Epithelial cell of esophagus (primary cell): ENCODE data around the gene BLNK.
A peak's percentile ranks its signal among the peaks of the same experiment; 100 is the strongest.

Experiments used
- DNase-seq: peaks from one replicate; pipeline ENCODE4 v3.0.0; 2010; ENCODE audit warnings: low read depth
- H3K4me3 ChIP-seq: 2 replicates; pipeline ENCODE4 v1.5.1; 2011; ENCODE audit warnings: mild to moderate bottlenecking, low read length, control low read depth
- TF ChIP-seq, protein P1 (sequence below): IDR thresholded peaks from 2 replicates; pipeline ENCODE4 v1.5.1; 2011; ENCODE audit warnings: low read depth, mild to moderate bottlenecking, low read length, control low read depth, inconsistent platforms; ENCODE audit not compliant: insufficient read depth; ENCODE audit errors: missing control alignments

BLNK gene

DNA sequence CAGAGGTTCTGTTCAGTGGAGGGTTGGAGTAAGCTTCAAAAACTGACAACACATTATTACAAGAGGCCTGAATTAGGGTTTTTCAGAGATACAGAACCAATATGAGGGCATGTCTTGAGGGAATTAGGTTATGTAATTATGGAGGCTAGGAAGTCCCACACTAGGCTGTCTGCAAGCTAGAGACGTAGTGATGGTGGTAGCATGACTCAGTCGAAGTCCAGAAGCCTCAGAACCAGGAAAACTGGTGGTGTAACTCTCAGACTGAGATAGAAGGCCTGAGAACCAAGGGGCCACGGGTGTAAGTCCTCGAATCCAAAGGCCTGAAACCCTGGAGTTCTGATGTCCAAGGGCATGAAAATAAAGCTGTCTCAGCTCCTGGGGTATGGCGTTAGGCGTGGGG lies 105.6 kb downstream of the BLNK start:
- TF ChIP-seq, protein P1, sequence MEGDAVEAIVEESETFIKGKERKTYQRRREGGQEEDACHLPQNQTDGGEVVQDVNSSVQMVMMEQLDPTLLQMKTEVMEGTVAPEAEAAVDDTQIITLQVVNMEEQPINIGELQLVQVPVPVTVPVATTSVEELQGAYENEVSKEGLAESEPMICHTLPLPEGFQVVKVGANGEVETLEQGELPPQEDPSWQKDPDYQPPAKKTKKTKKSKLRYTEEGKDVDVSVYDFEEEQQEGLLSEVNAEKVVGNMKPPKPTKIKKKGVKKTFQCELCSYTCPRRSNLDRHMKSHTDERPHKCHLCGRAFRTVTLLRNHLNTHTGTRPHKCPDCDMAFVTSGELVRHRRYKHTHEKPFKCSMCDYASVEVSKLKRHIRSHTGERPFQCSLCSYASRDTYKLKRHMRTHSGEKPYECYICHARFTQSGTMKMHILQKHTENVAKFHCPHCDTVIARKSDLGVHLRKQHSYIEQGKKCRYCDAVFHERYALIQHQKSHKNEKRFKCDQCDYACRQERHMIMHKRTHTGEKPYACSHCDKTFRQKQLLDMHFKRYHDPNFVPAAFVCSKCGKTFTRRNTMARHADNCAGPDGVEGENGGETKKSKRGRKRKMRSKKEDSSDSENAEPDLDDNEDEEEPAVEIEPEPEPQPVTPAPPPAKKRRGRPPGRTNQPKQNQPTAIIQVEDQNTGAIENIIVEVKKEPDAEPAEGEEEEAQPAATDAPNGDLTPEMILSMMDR: no peak
- no peak for DNase-seq
- H3K4me3 ChIP-seq: no peak overlapping the region

DNA sequence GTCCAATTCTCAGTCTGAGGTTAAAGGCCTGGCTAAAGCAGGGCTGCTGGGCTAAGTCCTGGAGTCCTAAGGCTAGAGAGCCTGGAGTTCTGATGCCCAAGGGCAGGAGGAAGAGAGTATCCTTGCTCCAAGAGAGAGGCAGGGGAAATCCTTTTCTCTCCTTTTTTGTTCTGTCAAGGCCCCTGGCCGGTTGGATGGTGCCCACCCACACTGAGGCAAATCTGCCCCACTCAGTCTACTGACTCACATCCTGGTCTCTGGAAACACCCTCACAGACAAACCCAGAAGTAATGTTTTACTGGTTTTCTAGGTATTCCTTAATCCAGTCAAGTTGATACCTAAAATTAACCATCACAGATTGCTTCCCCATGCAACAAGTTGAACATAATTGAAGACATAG lies 118.3 kb downstream of the BLNK start:
- TF ChIP-seq, protein P1: no peak
- DNase-seq: no peak
- no peak overlapping the region for H3K4me3 ChIP-seq

DNA sequence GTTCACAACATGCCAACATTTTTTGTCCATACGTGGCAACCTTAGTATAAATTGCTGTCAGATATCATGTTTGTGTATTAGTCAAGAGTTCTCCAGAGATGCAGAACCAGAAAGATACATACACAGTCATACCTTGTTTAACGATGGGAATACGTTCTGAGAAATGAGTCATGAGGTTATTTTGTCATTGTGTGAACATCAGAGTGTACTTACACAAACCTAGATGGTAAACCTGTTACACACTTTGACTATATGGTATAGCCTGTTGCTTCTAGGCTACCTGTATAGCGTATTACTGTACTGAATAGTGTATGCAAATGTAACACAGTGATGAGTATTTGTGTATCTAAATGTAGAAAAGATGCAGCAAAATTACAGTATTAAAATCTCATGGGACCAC lies 118.9 kb downstream of the BLNK start:
- peak; percentile 52 for DNase-seq
- H3K4me3 ChIP-seq: no peak overlapping the region
- TF ChIP-seq, protein P1: no peak
